Adrenal gland (tissue), 5 donors: Measurements from ENCODE around the gene CCDC146.

Experiments used
- POLR2A ChIP-seq, 2 donors: fragments of 450-650 bp; IDR thresholded peaks; one replicate each; pipeline ENCODE4 v1.6.1; 2017; ENCODE audit warnings: antibody characterized with exemption in 2 of 2, mild to moderate bottlenecking in 2 of 2, moderate library complexity in 1 of 2
- TF ChIP-seq, protein P1 (sequence below), 6 experiments: fragments of 450-650 bp in 4 of 6; fragments of 200-600 bp in 2 of 6; sonication (generic) in 1 of 6; IDR thresholded peaks; 1 replicate in 5 of 6; 2 replicates in 1 of 6; pipeline versions ENCODE4 v1.5.1 to v1.8.0; 2016 to 2021; ENCODE audit warnings: antibody characterized with exemption in 6 of 6, mild to moderate bottlenecking in 2 of 6, moderate library complexity in 1 of 6
- donor health status: DM: no; HTN: no; CAD: no.

DNA sequence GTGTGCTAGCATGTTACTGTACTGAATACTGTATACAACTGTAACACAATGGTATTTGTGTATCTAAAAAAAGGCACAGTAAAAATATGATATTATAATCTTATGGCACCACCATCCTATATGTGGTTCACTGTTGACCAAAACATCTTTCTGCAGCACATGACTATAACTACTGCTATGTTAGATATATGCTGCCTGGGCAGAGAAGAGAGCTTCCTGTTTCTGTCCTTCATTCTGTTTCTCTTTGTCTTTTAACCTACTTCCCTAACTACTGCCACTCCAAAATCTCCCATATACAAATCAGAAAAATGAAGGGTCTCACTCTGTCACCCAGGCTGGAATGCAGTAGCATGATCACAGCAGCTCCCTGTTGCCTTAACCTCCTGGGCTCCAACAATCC lies 86.0 kb downstream of the CCDC146 start:
- TF ChIP-seq, protein P1, sequence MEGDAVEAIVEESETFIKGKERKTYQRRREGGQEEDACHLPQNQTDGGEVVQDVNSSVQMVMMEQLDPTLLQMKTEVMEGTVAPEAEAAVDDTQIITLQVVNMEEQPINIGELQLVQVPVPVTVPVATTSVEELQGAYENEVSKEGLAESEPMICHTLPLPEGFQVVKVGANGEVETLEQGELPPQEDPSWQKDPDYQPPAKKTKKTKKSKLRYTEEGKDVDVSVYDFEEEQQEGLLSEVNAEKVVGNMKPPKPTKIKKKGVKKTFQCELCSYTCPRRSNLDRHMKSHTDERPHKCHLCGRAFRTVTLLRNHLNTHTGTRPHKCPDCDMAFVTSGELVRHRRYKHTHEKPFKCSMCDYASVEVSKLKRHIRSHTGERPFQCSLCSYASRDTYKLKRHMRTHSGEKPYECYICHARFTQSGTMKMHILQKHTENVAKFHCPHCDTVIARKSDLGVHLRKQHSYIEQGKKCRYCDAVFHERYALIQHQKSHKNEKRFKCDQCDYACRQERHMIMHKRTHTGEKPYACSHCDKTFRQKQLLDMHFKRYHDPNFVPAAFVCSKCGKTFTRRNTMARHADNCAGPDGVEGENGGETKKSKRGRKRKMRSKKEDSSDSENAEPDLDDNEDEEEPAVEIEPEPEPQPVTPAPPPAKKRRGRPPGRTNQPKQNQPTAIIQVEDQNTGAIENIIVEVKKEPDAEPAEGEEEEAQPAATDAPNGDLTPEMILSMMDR (IDR thresholded peaks at IDR 0.05): no peak
- TF ChIP-seq POLR2A (IDR thresholded peaks at IDR 0.05): no peak
